Vagina (tissue), 2 donors: ENCODE data around the gene HOXD3. TPM values are rescaled to one million over a fixed set of nuclear protein-coding genes. Genes with fewer than 3 reads are reported as not detected.

Experiments
- DNase-seq, 2 donors: peaks; one replicate each; pipeline ENCODE4 v3.0.0-alpha.2; 2017; ENCODE audit errors: extremely low spot score in 2 of 2
- H3K27ac ChIP-seq: fragments of 200-600 bp; sonication (generic); one replicate; pipeline ENCODE4 v1.5.1; 2019
- H3K27me3 ChIP-seq: fragments of 200-600 bp; sonication (generic); one replicate; pipeline ENCODE4 v1.5.1; 2019
- H3K36me3 ChIP-seq, 2 donors: fragments of 200-600 bp; sonication (generic); one replicate each; pipeline ENCODE4 v1.5.1; 2017 to 2019
- H3K4me1 ChIP-seq: fragments of 200-600 bp; sonication (generic); one replicate; pipeline ENCODE4 v1.5.1; 2019
- H3K4me3 ChIP-seq, 2 donors: fragments of 200-600 bp; sonication (generic); 1 replicate in 1 of 2; 2 replicates in 1 of 2; pipeline ENCODE4 v1.5.1; 2016 to 2019
- H3K9me3 ChIP-seq: fragments of 200-600 bp; sonication (generic); one replicate; pipeline ENCODE4 v1.5.1; 2019
- POLR2A ChIP-seq, 2 donors: fragments of 450-650 bp; IDR thresholded peaks; one replicate each; pipeline ENCODE4 v1.6.1; 2017; ENCODE audit warnings: antibody characterized with exemption in 2 of 2, mild to moderate bottlenecking in 2 of 2, moderate library complexity in 2 of 2
- POLR2AphosphoS5 ChIP-seq, 2 donors: sonication (generic); formaldehyde crosslinking; IDR thresholded peaks; one replicate each; pipeline ENCODE4 v1.9.0; 2017; ENCODE audit warnings: antibody characterized with exemption in 2 of 2, mild to moderate bottlenecking in 2 of 2, low read depth in 1 of 2; ENCODE audit not compliant: insufficient read depth in 1 of 2
- intact Hi-C: fragments of 100-400 bp; cut with DNase I; formaldehyde crosslinking; loops from one replicate; pipeline ENCODE4 v1.15.1; 2023
- total RNA-seq: library from RNA; depleted of rRNA; stranded (reverse); fragments of >200 nt; gene quantifications from one replicate; pipeline ENCODE4 v1.2.3, GENCODE V29; 2016
- TF ChIP-seq, protein P1 (sequence below), 3 experiments: fragments of 450-650 bp in 2 of 3; fragments of 200-600 bp in 1 of 3; sonication (generic) in 1 of 3; IDR thresholded peaks; one replicate each; pipeline ENCODE4 v1.5.1; 2017 to 2019; ENCODE audit warnings: antibody characterized with exemption in 3 of 3, mild to moderate bottlenecking in 2 of 3, moderate library complexity in 2 of 3

Gene HOXD3
- total RNA-seq, 1 donor from 2014 or later = 11.8 TPM

DNA sequence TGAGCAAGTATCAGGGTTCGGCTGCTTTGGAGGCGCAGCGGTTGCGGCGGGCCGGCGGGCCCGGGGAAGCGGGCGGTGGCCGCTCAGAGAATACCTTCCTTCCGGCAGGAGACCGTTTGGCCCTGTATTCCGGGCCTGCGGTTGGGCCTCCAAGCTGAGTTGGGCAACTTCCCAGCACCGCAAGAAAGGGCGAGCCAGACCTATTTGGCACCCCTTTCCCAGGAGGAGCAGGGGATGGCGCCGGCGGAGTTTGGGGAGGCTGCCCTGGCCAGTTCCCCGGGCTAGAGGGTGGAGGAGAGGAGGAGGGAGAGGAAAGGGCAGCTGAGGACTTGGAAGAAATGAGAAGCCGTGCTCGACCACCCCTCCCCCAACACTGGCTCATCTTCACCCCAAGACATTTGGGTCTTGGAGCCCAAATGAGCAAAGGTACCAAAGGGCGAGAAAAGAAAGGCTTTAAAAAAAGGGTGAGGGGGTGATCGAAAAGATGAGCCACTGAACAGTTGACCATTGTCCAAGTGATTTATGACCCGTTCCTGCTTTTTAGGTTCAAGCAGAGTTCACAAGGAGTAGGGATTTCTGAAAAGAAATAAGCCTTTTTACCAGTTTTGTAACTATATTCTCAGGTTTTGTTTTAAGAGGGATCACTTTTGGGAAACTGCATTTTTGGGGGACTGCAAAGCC lies 8.4 kb downstream of the HOXD3 start:
- Histone ChIP-seq H3K9me3 (no peaks in the 10 kb centered on the region), H3K4me1 (peaks cover 13% of the 10 kb centered on the region), H3K27ac (no peak overlapping the region), H3K27me3 (peaks cover 16% of the 10 kb centered on the region), H3K4me3 (no peak overlapping the region), H3K36me3 (no peaks in the 10 kb centered on the region)
- no peak for DNase-seq
- TF ChIP-seq POLR2A (IDR thresholded peaks at IDR 0.05) = no peak
- no peak for TF ChIP-seq POLR2AphosphoS5 (IDR thresholded peaks at IDR 0.05; ENCODE audit: insufficient read depth in 1 of 2, low read depth in 1 of 2)
- TF ChIP-seq, protein P1, sequence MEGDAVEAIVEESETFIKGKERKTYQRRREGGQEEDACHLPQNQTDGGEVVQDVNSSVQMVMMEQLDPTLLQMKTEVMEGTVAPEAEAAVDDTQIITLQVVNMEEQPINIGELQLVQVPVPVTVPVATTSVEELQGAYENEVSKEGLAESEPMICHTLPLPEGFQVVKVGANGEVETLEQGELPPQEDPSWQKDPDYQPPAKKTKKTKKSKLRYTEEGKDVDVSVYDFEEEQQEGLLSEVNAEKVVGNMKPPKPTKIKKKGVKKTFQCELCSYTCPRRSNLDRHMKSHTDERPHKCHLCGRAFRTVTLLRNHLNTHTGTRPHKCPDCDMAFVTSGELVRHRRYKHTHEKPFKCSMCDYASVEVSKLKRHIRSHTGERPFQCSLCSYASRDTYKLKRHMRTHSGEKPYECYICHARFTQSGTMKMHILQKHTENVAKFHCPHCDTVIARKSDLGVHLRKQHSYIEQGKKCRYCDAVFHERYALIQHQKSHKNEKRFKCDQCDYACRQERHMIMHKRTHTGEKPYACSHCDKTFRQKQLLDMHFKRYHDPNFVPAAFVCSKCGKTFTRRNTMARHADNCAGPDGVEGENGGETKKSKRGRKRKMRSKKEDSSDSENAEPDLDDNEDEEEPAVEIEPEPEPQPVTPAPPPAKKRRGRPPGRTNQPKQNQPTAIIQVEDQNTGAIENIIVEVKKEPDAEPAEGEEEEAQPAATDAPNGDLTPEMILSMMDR (IDR thresholded peaks at IDR 0.05) = no peak
- intact Hi-C loops = no loop called here

DNA sequence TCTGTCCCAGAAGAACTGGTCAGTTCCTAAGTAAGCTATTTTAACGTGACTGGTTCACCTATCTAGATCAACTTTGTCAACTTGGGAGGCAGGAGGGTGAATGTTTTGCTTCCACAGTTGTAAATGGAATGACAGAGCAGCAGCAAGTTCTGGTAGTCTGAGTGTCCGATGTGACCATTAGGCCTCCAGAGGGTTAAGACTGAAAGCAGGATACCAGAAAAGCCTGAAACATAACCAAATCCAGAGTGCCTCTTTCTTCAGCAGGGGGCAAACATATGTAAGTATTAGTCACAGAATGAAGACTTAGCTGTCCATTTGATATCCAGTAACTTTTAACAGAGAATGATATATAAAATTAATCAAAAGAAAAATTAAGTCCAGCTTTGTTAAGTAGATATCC lies 9.2 kb downstream of the HOXD3 start:
- Histone ChIP-seq H3K27ac (no peak overlapping the region), H3K4me1 (peaks cover 9% of the 10 kb centered on the region), H3K27me3 (peaks cover 12% of the 10 kb centered on the region), H3K9me3 (no peaks in the 10 kb centered on the region), H3K4me3 (no peak overlapping the region), H3K36me3 (no peaks in the 10 kb centered on the region)
- TF ChIP-seq POLR2AphosphoS5 (IDR thresholded peaks at IDR 0.05; ENCODE audit: insufficient read depth in 1 of 2, low read depth in 1 of 2) (no peak), POLR2A (IDR thresholded peaks at IDR 0.05) (no peak)
- TF ChIP-seq, protein P1 (IDR thresholded peaks at IDR 0.05) = no peak
- DNase-seq = no peak
- intact Hi-C loops = no loop called here

DNA sequence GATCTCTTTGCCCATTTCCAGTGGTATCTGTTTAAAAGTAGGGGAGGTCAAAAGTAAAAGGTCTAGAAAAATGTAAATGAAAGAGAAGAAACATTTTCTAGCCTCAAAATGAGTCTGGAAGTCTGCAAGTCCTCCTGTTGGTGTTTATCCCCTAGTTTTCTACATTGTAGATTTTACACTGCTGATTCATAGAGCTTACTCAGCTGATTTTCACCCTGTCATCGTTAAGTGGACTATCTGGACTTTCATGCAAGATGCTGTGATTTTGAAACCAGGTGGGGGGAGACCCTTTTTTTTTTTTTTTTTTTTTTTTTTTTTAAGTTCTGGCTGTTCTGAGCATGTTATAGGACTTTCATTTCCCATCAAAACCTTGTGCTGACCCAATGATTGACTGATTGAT lies 10.3 kb downstream of the HOXD3 start:
- peaks cover 17% of the 10 kb centered on the region for H3K27me3 ChIP-seq

DNA sequence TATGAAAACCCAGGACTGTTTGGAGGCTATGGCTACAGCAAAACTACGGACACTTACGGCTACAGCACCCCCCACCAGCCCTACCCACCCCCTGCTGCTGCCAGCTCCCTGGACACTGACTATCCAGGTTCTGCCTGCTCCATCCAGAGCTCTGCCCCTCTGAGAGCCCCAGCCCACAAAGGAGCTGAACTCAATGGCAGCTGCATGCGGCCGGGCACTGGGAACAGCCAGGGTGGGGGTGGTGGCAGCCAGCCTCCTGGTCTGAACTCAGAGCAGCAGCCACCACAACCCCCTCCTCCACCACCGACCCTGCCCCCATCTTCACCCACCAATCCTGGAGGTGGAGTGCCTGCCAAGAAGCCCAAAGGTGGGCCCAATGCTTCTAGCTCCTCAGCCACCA lies 12.1 kb downstream of the HOXD3 start:
- Histone ChIP-seq H3K27ac (no peak overlapping the region), H3K9me3 (no peaks in the 10 kb centered on the region), H3K4me1 (peaks cover 9% of the 10 kb centered on the region), H3K27me3 (peaks cover 16% of the 10 kb centered on the region), H3K36me3 (no peaks in the 10 kb centered on the region), H3K4me3 (no peak overlapping the region)
- no peak for DNase-seq
- TF ChIP-seq POLR2A (IDR thresholded peaks at IDR 0.05) (no peak), POLR2AphosphoS5 (IDR thresholded peaks at IDR 0.05; ENCODE audit: insufficient read depth in 1 of 2, low read depth in 1 of 2) (no peak)
- TF ChIP-seq, protein P1 (IDR thresholded peaks at IDR 0.05) = no peak
- intact Hi-C loops = no loop called here

More for the DNA sequence above, 10.3 kb downstream of the HOXD3 start:
- H3K36me3 ChIP-seq = no peaks in the 10 kb centered on the region
- TF ChIP-seq POLR2AphosphoS5 (IDR thresholded peaks at IDR 0.05; ENCODE audit: insufficient read depth in 1 of 2, low read depth in 1 of 2) (no peak), POLR2A (IDR thresholded peaks at IDR 0.05) (no peak)
- TF ChIP-seq, protein P1 (IDR thresholded peaks at IDR 0.05) = no peak
- intact Hi-C loops = no loop called here
- no peak overlapping the region for H3K27ac ChIP-seq
- DNase-seq = no peak
- H3K4me1 ChIP-seq = peaks cover 9% of the 10 kb centered on the region
- H3K4me3 ChIP-seq = no peak overlapping the region
- no peaks in the 10 kb centered on the region for H3K9me3 ChIP-seq

DNA sequence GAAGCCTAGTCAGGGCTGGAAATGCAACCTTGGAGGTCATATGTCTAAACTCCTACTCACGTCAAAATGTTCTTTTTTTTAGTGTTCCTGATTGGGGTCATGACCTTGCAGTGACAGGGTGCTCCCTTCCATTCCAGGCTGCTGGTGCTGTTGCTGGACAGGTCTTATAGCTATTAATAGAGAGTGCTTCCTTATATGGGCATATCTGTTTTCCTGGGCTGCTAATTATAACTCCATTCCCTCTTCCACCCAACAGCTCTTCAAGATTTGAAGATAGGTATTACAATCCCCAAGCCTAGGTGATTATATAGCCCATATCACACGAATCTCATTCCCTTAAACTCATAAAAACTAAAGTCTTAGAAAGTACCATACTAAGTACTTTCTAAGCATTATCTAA lies 12.6 kb downstream of the HOXD3 start:
- Histone ChIP-seq H3K4me3 (no peak overlapping the region), H3K27me3 (peaks cover 10% of the 10 kb centered on the region), H3K36me3 (no peaks in the 10 kb centered on the region), H3K27ac (no peak overlapping the region), H3K4me1 (peaks cover 9% of the 10 kb centered on the region), H3K9me3 (no peaks in the 10 kb centered on the region)
- TF ChIP-seq, protein P1 (IDR thresholded peaks at IDR 0.05) = no peak
- no peak for TF ChIP-seq POLR2AphosphoS5 (IDR thresholded peaks at IDR 0.05; ENCODE audit: insufficient read depth in 1 of 2, low read depth in 1 of 2)
- no peak for TF ChIP-seq POLR2A (IDR thresholded peaks at IDR 0.05)
- intact Hi-C loops = no loop called here
- DNase-seq = no peak
